GM18858 (cell line): ENCODE results near the gene RAB4A.
"Not testable (repeated sequence)": the region's sequence is repeated elsewhere in the genome, so short reads cannot be mapped to it uniquely, and the experiment has no call there.

Experiments
- ATAC-seq: cut with Tn5 transposase; IDR thresholded peaks from one replicate; pipeline ENCODE4 v1.9.1; 2021; ENCODE audit not compliant: unreplicated experiment

Gene RAB4A

DNA sequence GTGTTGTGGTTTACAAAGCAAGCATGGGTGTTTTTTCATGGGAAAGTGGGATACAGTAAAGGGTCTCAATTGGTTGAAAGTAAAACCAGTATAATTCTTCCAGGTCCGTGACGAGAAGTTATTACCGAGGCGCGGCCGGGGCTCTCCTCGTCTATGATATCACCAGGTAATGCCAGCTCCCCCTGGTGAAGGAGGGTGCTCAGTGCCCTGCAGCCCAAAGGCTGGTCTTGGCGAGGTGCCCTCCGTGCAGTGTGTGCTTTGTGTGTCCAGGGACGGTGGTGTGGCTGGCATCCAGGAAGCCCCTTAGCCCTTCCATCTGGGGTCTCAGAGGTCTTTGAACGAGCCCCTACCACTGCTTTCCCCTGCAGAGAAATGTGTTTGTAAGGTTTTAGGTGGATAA is 24.8 kb downstream of the RAB4A start:
- no peak for ATAC-seq

DNA sequence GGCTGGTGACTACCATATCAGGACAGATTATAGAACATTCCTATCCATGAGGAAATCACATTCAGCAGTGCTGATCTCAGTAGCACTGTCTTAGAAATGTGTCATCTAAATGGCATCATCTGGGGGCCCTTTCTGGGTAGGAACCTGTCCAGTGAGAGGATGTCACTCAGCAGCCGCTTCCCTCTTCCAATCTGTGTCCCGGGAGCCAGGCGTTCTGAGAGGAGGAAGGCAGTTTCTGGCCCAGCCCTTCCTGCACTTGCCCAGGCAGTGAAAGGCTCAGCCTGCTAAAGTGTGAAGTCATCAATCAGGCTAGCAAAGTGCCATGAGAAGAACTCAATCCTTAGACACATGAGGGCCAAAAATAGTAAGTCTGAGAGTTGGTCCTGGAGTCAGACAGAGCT is 25.6 kb downstream of the RAB4A start:
- no peak for ATAC-seq

DNA sequence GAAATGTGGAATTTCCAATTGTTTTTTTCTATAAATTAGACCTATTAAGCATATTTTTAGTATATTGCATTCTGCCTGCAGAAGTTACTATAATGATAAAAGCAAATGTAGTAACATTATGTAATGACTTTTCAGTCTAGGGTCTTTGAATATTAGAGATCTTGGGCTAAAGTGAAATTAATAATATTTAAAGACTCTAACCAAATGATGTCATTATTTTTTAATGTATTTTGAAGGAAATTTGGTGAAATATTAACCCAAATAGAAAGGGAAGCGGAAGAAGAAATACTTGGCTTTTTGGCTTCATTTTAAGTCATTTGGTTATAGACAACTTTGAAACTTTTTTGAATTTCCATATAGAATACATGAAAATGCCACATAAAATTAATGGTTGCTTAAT is 26.8 kb downstream of the RAB4A start:
- no peak for ATAC-seq

DNA sequence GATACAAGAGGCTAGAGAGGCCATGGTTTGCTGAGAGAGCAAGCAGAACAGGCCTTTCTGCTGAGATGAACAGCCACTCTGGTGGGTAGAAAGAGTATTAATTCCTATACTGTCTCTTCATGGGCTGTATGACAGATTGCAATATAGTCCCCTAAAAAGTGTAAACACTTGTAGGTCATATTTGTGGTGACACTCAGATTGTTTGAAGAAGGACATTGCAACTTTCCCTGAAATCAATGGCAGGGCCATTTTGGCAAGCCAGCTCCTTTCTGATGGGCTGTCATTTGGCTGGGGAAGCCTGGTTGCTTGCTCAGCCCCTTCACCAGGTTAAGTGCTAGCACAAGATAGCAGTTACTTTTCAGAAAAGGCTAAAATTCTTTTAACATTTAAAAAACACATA is 27.5 kb downstream of the RAB4A start:
- no peak for ATAC-seq

DNA sequence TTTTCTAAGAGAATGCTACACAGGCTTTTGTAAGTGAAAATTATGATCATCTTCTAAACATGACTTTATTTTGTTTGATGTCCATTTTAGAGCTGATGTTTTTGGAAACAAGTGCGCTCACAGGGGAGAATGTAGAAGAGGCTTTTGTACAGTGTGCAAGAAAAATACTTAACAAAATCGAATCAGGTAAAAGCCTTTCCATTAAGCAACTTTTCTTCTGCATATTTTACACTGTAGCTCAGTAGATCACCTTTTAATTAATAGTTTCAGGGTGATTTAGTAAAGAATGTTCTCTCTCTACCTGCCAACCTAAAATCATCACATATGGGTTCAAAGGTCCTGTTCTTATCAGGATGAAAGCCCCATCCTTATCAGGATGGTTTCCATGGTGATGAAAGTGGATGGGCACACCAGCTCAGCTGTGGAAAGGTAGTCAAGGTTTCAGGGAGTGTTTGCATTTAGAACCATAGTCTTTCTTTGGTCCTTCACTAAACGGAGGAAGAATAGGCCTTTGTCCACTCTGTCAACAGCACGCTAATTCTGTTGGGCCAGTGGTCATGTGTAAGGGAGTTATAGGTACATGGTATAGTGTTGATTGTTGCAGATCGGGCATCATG is 28.1 kb downstream of the RAB4A start:
- ATAC-seq, result no peak

GRCh38 chr1:229300099-229300757 is 29.3 kb downstream of the RAB4A start:
- ATAC-seq, result no peak

- no peak for ATAC-seq
Measured at GRCh38 chr1:229302740-229303139, 31.8 kb downstream of the RAB4A start.

GRCh38 chr1:229303855-229304254 is 32.9 kb downstream of the RAB4A start:
- ATAC-seq, result no peak

DNA sequence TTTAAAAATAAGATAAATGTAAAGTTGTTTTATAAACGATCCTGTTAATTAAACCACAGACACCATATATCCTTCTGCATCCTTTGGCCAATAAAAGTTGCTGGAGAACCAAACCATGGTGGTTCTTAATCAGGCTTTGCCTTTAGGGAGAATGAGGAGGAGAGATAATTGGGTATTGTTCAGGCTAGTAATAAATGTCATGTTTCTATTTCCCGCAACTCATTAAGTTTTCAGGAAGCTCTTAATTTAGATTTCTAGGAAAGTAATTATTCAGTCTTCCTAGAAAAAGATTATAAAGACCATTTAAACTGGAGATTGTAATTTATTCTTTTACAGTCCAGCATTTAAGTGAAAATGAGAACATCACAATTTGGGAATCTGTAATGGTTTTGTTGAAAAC is 34.5 kb downstream of the RAB4A start:
- no peak for ATAC-seq

- ATAC-seq, result no peak
Measured at GRCh38 chr1:229309074-229309473, 38.2 kb downstream of the RAB4A start.

DNA sequence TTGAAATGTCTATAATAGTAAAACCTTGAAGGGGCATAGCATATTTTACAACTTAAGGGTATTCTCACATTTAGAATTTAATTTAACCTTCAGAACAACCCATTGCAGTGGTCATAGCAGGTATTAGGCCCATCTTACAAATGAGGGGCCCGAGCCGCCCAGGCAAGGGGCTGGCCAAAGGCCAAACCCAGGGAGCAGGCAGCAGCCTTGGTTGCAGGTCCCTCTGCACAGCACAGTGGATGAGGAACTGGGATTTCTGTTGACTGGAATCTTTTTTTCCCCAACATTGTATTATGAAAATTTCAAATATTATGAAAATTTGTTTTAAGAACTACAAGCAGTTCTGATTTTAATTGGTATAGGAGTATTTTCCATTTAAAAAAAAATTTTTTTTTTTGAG is 38.8 kb downstream of the RAB4A start:
- no peak for ATAC-seq

DNA sequence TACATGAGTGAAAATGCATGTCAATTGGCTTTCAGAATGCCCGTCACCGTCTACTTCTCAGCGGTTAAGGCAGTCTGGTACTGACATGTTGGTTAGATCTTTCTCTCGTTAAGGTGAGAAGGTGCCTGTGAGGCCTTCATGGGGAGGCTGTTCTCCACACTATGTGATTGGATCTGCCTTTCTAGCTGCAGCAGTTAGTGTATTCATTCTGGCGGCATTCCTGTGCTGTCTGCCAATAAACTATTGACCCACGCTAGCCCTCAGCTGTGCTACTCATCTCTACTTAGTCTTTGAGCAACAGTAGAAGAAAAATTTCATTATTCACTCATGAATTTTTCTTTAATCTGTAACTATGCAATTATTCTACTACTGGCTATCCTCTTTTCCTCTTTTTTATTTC is 39.9 kb downstream of the RAB4A start:
- ATAC-seq, result no peak

DNA sequence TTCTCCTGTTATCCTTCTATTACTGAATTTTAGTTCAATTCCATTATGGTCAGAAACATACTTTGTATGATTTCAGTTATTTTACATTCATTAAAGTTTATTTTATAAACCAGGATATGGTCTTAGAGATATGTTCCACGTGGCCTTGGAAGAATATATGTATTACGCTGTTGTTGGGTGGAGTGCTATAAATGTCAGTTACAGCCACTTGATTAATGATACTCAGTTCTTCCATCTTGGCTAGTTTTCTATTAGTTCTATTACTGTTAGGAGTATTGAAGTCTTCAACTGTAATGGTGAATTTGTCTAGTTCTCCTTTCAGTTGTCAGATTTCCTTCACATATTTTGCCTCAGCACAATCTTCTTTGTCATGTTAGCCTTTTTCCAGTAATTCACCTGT is 45.3 kb downstream of the RAB4A start:
- ATAC-seq, result no peak

DNA sequence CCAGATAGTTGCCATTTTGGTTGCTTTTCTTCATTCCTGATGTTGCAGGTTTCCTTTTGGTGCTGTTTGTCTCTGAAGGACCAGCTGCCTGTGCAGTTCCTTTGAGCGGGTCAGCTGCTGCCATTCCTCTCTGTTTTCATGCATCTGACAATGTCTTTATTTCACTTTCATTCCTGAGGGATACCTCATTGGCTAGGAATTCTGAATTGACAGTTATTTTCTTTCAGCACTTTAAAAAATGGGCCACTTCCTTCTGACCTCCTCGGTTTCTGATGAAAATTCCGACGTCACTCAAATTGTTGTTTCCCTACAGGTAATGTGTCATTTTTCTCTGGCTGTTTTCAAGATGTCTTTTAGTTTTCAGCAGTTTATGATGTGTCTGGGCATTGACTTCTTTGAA is 47.1 kb downstream of the RAB4A start:
- no peak for ATAC-seq

- no peak for ATAC-seq
Measured at GRCh38 chr1:229319487-229319886, 48.6 kb downstream of the RAB4A start.

- ATAC-seq, result no peak
Measured at GRCh38 chr1:229323201-229323600, 52.3 kb downstream of the RAB4A start.

GRCh38 chr1:229323885-229324553 is 53.1 kb downstream of the RAB4A start:
- ATAC-seq, result no peak

DNA sequence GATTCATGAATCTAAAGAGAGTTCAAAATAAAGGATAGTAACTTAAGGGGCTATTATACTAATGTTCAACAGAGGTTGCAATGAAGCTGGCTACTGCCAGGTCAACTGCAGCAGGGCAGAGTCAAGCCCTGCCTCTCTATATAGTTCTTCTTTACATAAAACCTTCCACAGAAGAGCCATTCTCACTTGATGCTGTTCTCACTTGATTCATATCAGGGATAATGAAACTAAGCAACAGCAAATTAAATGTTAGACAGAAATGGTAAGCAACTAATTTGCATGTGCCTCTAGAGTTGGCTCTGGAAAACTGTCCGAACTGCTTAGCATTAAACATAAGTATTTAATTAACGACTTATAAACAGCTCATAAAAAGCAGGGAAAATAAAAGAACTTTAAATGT is 54.5 kb downstream of the RAB4A start:
- no peak for ATAC-seq

DNA sequence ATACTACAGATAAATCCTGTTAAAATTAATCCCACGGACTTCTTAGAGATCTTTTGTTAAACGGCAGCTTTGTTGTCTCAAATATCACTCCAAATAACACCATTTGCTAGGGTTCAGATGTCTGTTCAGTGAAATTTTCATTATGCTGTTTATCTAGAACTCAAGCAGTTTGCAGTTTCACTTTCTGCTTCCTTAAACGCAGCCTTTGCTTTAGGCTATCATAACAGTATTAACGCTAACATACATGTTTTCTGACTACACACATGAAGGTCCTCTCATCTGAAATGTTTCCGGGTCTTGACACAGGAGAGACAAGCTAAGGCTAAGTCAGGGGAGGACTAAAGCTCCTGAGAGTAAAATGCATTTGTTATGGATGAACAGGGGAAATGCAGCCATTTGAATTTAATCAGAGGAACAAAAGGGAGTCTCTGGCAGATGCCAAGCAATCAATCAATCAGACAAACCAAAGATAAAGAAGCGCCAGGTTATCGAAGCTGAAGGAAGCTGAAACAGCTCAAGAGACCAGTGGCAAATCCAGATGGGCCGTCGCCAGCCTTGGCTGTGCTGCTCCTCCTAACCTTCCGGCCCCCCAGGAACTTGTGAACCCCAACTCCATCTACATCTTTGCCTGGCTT is 55.1 kb downstream of the RAB4A start:
- ATAC-seq, result no peak

DNA sequence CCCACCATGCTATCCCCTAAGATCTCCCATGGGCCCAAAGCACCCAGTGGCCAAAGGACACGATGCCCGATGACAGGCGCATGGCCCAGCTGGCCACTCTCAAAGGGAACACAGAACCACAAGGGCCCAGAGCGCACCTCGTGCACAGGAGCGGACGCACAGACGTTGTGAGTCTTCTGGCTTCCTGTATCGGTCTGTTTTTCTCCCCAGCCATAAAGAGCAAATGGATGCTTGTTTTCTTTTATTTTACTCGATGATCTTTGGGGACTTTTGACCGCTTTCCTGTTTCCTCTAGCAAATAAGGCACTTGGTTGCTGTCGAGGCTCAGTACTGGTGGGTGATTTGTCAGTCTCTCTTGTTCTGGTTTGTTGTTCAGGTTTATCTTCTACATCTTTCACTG is 55.7 kb downstream of the RAB4A start:
- ATAC-seq, result no peak

DNA sequence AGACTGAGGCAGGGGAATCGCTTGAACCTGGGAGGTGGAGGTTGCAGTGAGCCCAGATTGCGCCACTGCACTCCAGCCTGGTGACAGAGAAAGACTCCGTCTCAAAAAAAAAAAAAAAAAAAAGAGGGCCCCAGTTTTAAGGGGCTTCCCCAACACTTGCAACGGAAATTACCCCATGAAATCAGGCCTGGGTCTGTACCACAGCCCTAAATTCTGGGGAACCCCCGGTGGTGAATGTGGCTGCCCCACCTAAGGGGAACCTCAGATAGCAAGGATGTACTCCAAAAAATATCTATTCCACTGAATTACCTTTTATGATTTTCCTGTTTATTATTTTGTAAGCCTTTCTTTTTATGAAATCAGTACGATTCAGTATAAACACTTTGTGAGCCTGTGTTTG is 56.9 kb downstream of the RAB4A start:
- ATAC-seq, result not testable (repeated sequence)
